Activated CD4-positive, alpha-beta T cell treated with anti-CD3 and anti-CD28 coated beads, Interleukin-2, amount 50 U/mL, for 16 hours (primary cell): ENCODE measurements around the gene IQSEC3.
"Not testable (repeated sequence)": the region's sequence is repeated elsewhere in the genome, so short reads cannot be mapped to it uniquely, and the experiment has no call there.

ENCODE experiments used
- DNase-seq: peaks from one replicate; pipeline ENCODE4 v3.0.0-alpha.2; 2020

Gene IQSEC3

DNA sequence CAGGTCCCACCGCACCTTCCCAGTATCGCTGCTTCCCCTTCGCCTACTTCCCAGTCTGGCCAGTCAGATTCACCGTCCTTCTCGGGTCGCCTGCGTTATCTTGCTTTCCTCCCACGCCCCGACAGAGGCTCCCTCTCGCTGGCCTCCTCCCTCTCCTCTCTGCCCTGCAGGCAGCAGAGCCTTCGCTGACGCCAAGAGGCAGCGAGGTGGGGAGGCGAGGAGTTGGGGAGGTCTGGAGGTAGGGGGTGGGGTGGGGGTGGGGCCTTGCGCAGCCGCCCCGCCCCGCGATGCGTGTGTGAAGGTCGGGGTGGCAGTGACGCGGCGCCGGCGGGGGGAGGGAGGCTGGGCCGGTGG lies at the start of gene IQSEC3:
IQSEC3 (plus strand) TSS at position 340 of the 354 bp plus-strand sequence. CDS start 116 bp downstream, outside the sequence.
- not testable (repeated sequence) for DNase-seq

DNA sequence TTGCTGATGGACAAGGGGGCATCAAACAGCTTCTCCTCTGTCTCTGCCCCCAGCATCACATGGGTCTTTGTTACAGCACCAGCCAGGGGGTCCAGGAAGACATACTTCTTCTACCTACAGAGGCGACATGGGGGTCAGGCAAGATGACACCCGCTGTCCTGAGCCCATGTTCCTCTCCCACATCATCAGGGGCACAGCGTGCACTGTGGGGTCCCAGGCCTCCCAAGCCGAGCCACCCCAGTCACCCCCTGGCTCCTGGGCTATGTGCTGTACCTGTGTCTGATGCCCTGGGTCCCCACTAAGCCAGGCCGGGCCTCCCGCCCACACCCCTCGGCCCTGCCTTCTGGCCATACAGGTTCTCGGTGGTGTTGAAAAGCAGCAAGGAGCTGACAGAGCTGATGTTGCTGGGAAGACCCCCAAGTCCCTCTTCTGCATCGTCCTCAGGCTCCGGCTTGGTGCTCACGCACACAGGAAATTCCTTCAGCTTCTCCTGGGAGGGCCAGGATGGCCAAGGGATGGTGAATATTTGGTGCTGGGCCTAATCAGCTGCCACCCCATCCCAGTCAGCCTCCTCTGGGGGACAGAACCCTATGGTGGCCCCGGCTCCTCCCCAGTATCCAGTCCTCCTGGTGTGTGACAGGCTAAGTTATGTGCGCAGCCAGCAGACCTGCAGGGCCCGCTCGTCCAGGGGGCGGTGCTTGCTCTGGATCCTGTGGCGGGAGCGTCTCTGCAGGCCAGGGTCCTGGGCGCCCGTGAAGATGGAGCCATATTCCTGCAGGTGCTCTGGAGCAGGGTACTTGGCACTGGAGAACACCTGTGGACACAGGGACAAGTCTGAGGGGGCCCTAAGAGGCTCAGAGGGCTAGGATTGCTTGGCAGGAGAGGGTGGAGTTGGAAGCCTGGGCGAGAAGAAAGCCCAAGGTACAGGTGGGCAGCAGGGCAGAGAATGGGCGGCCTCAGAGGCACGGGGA lies 48.9 kb upstream of the IQSEC3 start:
- DNase-seq = not testable (repeated sequence)

DNA sequence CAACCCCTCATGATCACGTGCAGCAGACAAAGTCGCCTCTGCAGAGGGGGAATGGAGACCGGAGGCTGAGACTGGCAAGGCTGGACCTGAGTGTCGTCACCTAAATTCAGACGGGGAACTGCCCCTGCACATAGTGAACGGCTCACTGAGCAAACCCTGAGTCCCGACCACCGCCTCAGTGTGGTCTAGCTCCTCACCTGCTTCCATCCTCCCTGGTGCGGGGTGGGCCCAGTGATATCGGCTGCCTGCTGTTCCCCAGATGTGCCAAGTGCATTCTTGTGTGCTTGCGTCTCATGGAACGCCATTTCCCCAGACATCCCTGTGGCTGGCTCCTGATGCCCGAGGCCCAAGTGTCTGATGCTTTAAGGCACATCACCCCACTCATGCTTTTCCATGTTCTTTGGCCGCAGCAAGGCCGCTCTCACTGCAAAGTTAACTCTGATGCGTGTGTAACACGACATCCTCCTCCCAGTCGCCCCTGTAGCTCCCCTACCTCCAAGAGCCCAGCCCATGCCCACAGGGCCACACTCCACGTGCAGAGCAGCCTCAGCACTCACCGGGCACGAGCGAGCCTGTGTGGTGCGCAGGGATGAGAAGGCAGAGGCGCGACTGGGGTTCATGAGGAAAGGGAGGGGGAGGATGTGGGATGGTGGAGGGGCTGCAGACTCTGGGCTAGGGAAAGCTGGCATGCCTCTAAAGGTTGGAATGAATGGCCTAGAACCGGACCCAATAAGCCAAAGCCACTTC lies 47.6 kb upstream of the IQSEC3 start:
- DNase-seq = not testable (repeated sequence)

DNA sequence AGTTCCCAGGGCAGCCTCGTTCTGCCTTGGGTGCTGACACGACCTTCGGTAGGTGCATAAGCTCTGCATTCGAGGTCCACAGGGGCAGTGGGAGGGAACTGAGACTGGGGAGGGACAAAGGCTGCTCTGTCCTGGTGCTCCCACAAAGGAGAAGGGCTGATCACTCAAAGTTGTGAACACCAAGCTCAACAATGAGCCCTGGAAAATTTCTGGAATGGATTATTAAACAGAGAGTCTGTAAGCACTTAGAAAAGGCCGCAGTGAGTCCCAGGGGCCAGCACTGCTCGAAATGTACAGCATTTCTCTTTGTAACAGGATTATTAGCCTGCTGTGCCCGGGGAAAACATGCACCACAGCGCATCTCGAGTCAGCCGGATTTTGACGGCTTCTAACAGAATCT lies 46.7 kb upstream of the IQSEC3 start:
- DNase-seq = not testable (repeated sequence)

DNA sequence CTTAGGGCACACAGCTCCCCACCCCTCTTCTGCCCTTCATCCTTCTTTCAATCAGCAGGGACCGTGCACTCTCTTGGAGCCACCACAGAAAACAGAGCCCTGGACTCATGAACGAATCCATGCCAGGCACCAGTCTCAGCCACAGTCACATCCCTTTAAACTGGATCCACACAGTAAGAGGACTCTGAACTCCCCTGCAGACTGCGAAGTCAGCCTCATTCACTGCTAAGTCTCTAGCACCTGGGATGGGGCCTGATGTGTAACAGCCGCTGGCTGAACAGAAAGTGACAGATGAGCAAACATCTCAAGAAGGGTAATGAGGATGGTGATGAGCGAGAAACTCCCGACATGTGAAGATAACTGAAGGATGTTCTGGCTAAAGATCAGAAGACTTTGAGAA lies 45.8 kb upstream of the IQSEC3 start:
- no peak for DNase-seq

DNA sequence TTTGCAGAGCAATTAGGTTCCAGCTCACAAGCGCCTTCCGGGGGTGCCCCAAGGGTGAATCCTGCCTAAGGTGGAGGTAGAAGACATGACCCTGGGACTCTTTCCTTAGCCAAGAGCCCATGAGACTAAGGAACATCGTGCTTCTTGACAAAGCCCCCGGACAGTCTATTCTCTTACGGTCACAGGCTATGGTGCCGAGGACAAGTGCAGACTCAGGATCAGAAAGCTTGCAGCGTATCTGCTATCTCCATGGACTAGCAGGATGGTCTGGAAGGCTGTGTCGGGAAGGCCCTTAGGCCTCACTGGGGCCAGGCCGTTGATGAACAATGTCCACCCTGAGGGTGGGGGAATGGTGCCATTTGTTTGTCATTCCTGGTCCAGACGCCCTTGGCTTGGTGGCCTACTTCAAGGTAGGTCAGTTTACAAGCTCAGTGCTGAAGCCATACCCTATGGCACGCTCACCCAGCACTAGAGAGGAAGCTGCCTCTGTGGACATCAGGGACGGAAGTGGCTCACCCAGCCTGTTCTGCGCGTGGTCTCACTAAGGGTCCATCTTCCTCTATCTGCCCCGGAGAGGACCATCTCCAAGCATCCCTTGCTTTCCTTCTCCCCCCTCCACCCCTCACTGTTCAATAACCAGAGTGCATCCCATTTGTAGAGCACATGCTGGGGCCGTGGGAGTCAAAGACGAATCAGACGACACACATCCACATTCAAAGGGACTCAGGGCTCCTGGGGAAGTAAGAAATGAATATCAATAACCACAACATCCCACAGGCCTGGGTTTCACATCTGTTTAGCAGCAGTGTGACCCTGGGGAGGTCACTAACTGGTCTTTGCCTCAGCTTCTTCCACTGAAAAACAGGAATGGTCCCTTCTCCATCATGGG lies 45.0 kb upstream of the IQSEC3 start:
- DNase-seq = peak; percentile 31

DNA sequence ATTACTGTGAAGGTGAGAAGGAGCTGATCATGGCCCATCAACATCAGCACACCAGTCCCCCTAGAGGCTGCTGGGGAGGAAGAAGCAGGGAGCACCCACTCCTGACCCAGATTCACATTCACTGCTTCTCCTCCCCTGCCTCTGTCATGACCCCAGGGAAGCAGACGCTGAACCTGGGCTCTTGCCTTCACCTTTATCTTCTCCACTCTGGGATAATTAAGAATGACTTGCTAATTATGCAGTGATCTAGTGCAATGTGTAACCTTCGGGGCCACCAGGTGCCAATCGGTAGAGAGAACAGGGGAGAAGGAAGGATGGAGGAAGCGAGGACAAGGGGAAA lies 44.4 kb upstream of the IQSEC3 start:
- DNase-seq = no peak

DNA sequence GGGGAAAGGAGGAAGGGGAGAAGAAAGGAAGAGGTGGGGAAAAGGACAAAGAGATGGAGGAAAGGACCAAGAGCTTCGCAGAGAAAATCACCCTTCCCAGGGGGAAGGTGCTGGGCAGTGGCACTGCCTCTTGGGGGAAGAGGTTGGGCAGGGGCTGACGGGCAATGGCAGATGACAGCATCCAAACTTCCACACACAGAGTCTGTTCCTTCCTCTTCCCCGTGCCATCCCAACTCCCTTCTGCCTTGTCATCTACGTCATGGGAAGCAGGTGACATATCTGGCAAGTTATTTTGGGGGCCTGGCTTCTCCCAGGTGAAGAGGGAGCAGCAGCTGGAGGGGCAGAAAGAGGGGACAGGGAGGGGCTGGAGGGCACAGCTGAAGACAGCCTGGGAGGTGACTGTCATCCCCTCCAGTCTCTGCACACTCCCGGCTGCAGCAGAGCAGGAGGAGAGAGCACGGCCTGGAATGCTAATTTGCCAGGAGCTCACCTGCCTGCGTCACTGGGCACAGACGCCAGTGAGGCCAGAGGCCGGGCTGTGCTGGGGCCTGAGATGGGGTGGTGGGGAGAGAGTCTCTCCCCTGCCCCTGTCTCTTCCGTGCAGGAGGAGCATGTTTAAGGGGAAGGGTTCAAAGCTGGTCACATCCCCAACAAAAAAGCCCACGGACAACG lies 43.9 kb upstream of the IQSEC3 start:
- no peak for DNase-seq

DNA sequence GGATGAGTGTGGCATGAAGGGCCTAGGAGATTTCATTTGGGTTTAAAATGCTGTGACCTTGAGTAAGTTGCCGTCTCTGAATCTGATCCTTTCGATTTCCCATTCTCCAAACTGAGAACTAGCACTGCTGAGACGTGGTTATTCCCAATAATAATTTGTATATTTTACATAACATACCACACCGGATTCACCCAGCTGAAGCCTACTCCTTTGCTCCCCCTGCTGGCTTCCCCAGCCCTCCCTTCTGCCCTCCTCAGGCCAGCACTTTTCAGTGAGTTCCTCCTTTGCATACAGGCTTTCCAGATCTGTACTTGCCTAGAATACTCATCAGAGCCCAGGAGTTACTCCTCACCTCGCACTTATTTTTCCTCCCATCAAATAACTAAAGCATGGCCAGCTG lies 38.7 kb upstream of the IQSEC3 start:
- not testable (repeated sequence) for DNase-seq

DNA sequence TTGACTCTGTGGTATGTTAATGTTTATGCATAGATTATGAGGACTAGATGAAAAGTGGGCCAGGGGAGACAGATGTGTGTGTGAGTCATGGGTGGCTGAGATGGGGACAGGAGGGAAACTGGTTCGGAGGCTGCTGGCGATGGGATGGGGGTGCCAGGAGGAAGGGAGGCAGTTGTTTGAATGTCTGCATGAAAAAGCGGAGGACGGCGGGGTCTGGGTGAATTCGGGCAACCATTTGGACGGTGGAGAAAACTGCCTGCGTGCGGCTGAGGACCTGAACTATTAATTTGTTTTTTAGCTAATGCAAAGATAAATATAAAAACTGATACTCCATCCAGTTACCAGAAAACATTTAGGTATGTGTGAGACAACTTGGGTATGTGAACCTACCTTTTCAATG lies 27.8 kb upstream of the IQSEC3 start:
- DNase-seq = not testable (repeated sequence)

DNA sequence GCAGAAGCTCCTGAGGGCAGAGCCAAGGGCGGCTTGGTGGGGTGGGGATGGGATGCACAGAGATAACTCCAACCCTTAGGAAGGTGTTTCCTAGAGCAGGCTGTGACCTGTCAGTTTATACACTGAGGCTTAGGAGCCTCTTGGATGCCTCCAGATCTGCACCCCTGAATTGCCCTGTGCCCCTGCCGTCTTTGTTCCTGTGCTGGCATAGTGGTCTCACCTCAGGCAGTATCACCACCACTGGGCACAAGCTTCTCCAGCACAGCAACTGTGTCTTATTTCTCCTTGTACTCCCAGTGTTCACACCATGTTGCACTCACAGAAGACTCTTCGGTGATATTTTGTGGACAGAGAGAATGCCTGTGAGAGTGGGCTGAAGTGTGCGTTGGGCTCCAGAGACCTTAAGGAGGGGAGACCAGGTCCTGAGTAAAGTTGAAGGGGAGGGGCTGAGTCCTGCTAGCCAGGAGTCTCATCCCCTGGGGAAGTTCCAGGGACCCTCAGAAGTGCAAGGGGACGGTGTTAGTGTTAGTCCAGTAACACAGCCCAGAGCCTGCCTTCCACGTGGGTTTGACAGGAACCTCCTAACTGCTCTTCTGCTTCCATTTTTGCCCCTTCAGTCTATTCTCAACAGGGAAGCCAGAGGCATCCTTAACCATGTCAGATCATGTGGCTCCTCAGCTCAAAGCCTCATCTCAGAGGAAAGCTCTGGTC lies 26.9 kb upstream of the IQSEC3 start:
- DNase-seq = not testable (repeated sequence)

DNA sequence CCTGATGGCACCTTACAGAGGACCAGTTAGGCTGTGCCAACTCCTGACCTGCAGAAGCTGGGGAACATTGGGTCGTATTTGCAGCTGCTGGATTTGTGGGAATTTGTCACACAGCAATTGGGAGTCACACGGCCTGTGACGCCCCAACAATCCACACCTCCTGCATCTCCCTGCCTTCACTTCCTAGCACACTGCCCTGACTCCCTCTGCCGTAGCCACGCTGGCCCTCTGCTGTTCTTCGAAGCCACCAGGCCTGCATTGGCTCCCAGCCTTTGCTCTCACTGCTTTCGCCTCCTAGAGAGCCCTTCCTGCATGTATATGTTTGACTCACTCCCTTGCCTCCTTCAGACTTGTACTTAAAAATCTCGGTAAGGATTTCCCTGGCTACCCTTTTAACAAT lies 22.2 kb upstream of the IQSEC3 start:
- DNase-seq = not testable (repeated sequence)

DNA sequence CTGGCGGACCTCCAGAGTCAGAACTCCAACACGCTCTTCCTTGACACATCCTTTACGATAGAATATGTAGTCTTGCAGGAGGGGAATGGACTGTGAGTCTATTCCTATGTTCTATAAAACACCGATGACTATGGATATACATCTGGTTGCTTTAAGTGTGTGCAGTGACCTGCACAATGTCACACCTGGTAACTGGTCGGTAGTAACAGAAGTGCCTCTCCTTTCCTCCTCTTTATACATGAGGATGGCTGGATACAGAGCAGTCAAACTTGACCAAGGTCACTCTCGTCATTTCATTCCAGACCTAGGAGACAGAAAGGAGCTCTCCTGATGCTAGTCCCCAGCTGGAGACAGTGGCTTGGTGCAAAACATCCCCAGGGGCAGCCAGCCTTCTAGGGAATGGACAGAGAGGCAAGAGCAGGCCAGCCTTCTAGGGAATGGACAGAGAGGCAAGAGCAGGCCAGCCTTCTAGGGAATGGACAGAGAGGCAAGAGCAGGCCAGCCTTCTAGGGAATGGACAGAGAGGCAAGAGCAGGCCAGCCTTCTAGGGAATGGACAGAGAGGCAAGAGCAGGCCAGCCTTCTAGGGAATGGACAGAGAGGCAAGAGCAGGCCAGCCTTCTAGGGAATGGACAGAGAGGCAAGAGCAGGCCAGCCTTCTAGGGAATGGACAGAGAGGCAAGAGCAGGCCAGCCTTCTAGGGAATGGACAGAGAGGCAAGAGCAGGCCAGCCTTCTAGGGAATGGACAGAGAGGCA lies 21.2 kb upstream of the IQSEC3 start:
- DNase-seq = not testable (repeated sequence)

DNA sequence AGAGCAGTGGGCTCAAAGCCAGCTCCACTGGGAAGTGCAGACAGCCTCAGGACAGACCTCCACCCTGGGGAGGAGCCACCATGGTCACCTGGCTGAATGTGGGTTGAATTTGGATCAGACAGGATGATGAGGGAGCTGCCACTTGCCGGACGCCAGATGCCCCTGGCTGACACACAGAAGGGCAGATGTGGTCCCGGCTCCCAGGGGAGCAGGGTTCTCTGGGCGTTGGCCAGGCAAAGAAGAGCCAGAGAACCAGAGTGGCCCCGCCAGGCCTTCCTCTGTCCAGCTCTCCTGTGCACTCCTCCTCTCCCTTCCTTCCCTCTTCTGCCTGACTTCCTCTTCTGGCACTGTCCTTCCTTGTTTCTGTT lies 20.6 kb upstream of the IQSEC3 start:
- not testable (repeated sequence) for DNase-seq

DNA sequence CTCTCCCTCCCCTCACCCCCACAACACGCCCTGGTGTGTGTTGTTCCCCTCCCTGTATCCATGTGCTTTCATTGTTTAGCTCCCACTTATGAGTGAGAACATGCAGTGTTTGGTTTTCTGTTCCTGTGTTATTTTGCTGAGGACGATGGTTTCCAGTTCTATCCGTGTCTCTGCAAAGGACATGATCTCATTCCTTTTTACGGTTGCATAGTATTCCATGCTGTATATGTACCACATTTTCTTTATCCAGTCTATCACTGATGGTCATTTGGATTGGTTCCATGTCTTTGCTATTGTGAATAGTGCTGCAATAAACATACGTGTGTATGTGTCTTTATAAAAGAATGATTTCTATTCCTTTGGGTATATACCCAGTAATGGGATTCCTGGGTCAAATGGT lies 20.0 kb upstream of the IQSEC3 start:
- DNase-seq = not testable (repeated sequence)

DNA sequence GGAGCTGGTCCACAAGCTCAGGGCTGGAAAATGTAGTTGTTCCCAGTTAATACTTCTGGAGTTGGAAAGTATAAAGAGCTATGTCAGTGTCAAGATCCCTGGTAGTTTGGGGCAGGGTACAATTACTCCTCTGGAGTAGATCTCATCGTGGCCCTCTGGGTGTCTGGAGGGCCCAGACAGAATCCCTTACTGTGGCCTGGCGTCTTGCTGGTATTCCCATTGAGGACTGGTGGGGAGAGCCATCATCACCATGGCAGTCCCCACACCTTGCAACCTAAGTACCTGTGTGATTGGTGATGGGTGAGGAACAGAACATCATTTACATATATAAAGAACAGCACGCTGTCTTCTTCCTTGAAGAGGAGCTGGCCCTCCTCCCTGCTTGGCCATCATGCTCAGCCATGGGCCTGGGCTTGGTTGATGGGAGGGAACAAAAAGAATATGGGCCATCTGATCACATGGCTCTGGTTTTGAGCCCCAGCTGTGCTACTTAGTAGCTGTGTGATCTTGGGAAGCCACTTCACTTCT lies 18.8 kb upstream of the IQSEC3 start:
- DNase-seq = not testable (repeated sequence)

DNA sequence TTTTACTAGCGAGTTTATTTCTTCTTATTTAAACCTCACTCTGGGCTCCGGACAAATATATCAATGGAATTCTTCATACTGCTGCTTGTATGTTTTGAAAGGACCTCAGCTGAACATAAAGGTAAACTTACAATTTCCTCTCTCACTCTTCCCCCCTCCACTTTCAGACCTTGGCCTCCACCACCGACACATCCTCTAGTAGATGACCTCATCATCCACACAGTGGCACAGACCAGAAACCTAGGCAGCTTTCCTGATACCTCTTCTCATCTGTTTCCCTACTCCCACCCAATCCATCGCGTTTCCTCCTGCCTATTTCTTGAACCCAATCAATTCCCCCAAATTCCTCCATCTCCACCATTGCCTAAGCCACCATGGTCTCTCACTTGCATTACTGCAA lies 17.4 kb upstream of the IQSEC3 start:
- DNase-seq = not testable (repeated sequence)

DNA sequence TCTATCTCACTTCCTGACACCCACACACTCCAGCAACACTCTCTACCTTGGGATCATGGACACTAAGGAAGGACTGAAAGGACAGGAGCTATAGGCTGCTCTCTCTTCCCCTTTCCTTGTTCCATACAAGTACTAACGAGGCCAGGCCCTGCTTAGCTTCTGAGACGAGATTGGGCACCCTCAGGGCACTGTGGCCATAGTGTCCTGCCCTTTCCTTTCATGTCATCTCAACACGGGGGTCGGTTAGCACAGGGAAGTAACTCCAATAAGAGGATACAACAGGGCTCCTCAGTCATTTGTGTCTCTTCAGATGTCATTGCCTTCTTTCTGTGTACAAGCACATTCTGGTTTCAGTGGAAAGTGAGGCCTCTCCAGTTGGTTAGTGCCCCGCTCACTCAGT lies 15.5 kb upstream of the IQSEC3 start:
- DNase-seq = not testable (repeated sequence)

DNA sequence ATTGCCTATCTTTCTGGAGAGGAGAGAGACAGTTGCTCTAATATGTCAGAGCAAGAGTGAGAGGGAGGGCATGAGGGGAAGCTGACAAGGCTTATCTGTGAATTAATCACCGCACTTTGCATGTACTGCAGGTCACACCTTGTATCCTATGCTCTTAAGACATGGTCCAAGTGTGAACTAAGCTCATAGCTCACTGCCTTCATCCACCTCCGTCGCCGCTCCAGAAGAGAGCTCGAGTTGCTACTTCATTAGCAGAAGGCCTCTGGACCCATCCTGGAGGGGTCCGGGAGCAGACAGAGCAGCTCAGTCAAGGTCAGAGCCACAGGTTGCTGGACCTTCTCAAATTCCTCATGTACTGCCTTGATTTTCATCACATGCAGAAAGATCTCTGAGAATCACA lies 14.6 kb upstream of the IQSEC3 start:
- DNase-seq = not testable (repeated sequence)

DNA sequence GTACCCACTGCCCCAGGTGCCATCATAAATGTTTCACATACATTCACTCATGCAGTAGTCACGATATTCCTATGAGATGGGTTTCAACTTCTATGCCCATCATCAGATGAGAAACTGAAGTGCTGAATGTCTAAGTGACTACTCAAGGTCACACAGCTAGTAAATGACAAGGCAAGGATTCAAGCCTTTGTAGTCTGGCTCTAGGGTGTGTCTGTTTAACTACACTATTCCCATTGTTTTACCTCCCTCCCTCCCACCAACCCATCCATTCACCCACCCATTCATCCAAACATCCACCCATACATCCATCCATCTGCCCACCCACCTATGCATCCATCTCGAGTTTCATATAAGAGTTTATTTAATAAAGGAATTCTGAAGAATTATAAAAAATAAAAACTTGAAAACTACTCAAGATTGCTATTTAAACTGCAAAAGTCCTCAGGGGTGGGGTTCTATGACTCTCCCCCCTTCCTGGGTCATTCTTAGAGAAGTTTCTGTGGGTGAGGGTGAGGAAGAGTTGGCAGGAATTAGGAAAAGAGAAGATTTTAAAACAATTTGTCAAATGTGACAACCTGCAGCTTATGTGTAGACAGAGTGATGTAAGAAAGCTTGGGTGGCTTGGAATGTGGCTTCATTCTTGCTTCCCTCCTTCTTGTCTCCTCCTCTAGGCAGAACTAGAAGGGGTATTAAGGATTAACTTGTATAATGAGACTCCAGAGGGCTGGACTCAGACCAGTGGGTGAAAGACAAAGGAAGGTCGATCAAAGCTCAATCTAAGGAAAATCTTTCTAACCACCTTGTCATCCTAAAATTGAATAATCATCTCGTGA lies 13.4 kb upstream of the IQSEC3 start:
- not testable (repeated sequence) for DNase-seq
